Activated CD8-positive, alpha-beta memory T cell treated with anti-CD3 and anti-CD28 coated beads for 1 hour (primary cell): ENCODE results near the gene TGFB1I1.

ENCODE experiments used
- DNase-seq, 2 donors: peaks; one replicate each; pipeline ENCODE4 v3.0.0-alpha.2; 2020; ENCODE audit warnings: low read depth in 1 of 2; ENCODE audit errors: extremely low read depth in 1 of 2

Gene TGFB1I1

DNA sequence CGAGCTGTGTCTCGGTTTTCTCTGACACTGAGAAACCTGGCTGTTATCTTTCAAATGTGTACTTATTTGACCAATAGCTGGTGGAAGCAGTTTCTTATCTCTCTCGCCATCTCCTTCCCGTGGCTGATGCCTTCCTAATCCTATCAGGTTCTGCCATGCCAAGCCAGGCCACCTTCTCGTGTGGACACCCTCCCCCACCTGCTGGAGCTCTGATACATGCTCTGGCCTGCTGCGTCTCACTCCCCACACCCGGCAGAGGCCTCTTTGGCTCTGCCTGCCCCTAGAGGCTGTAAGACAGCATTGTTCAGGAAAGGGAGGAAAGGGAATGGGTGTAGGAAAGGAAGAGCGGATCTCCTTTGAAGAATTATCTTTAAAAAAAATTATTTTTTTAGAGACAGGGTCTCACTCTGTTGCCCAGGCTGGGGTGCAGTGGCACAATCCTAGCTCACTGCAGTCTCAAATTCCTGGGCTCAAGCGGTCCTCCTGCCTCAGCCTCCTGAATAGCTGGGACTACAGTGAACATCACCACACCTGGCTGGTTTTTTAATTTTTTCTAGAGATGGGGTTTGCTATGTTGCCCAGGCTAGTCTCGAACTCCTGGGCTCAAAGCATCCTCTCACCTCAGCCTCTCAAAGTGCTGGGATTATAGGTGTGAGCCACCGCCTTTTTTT is 20.1 kb upstream of the TGFB1I1 start:
- no peak for DNase-seq

DNA sequence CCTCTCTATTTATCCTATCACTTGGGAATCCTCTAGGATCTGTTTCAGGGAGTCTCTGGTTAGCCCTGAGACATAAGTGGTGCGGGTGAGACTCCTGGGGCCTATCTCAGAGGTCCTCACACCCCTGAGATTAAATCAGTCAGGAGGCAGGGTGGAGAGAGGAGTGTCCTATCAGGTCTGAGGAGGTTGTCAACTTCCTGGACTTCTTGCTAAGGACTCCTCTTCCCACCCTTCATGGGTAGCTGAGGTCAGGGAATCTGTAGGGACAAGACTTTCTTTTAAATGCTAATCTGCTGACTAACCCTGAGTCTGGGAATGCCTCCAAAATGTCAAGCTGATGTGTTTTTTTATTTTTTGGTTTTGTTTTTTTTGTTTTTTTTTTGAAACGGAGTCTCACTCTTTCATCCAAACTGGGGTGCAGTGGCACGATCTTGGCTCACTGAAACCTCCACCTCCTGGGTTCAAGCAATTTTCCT is 19.3 kb upstream of the TGFB1I1 start:
- DNase-seq = no peak

DNA sequence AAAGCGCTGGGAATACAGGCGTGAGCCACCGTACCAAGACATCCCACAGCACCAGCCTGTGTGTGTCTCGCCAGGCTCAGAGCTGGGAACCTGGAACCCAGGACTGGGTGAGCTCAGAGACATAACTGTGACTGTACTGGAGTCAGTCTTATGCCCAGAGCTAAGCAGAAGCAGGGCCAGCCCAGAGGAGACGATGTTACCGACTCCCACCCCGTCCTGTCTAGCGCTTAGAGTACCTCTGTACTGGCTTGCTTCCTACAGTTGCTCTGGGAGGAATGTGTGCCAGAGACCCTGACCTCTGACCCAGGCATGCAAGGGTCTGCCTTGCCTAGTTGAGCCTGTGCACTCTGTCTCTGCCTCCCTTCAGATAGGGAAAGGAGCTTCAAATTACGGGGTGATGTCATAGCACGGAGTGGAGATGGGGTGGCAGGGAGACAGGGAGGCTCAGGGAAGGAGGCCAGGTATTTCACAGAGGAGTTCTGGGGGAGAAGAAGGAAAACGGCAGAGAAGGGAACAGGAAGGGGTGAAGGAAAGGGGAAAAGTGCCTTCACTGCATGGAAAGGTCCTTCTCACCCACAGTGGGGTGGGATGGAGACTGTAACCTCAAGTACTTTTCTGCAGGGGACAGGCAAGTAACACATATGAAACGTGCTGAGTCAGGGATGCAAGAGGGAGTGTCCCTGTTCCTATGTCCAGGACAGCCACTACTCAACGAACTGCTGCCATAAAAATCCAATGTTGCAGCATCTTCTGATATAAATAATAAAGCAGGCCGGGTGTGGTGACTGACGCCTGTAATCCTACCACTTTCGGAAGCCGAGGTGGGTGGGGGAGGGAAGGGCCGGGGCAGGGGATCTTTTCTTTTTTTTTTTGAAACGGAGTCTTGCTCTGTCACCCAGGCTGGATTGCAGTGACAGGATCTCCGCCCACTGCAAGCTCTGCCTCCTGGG is 18.4 kb upstream of the TGFB1I1 start:
- no peak for DNase-seq

DNA sequence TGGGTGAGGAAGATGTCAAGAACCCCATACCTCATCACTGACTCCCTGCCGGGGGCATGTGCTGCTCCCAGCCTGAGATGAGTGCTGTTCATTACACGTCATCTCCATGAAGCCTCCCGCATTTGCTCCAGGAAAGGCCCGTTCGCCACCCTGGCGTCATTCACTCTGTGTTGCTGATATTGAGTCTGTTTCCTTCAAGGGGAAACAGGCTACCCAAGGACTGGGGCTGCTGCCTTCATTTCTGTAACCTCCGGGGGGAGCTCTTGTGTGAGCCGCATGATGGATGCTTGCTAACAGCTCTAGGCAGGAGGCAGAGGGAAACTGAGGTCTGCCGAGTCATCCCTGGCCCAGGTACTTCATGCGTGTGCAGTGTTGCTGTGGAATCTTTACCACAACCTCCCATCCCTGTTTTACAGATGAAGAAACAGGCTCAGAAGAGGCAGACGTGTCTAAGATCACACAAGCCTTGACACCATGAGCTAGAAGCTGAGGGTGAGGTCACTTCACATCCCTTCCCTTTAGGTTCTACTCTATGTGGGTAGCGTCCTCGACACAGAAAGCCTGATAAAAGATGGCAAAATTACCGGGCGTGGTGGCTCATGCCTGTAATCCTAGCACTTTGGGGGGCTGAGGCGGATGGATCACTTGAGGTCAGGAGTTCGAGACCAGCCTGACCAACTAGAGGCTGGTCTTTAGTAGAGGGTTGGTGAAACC is 16.2 kb upstream of the TGFB1I1 start:
- no peak for DNase-seq

DNA sequence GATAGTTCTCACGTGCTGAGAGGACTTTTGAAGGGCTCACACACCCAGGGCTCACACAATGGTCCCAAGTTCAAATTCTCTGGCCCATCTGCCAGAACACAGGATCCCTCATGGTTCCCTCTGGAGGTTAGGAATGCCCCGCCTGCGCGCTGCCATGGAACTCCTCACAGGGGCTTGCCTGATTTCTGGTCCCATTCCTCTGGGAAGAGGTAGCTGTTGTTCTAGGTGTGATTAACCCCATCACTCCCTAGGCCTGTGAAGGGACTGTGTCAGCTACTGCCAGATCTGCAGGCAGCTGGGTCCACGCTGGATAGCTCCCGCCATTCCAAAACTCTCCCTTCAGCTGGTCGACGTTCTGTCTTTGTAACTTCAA is 15.0 kb upstream of the TGFB1I1 start:
- no peak for DNase-seq

DNA sequence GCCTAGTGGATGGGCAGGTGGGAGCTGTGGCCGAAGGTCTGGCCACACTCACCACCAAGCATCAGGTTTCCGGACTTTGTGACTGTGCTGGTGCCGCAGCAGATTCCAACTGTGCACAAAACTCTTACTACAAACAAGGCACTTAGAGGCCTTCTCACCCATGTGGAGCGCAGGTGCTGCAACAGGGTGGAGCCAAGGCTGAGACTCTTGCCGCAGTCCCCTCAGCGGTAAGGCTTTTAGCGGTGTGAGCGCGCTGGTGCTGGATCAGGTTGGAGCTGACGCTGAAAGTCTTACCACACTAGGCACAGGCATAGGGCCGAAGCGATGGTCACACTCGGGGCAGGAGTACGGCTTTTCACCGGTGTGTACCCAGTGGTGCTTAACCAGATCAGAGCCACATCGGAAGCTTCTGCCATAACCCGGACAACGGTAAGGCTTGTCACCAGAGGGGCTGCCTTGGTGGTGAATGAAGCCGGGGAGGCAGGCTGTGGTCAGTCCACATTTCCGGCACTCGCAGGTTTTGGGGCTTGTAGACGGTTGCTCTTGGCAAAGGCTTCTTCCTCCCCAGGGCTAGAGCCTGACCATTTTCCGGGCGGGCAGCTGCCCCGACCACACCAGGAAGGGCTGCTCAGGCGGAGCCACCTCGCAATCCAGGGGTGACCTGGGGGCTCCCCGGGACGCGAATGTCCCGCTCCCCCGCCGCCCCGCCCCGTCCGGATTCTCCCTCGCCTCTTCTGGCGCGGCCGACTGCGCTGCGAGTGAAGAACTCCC is 13.7 kb upstream of the TGFB1I1 start:
- peak in 1 of 2 donors; percentile 28 for DNase-seq

DNA sequence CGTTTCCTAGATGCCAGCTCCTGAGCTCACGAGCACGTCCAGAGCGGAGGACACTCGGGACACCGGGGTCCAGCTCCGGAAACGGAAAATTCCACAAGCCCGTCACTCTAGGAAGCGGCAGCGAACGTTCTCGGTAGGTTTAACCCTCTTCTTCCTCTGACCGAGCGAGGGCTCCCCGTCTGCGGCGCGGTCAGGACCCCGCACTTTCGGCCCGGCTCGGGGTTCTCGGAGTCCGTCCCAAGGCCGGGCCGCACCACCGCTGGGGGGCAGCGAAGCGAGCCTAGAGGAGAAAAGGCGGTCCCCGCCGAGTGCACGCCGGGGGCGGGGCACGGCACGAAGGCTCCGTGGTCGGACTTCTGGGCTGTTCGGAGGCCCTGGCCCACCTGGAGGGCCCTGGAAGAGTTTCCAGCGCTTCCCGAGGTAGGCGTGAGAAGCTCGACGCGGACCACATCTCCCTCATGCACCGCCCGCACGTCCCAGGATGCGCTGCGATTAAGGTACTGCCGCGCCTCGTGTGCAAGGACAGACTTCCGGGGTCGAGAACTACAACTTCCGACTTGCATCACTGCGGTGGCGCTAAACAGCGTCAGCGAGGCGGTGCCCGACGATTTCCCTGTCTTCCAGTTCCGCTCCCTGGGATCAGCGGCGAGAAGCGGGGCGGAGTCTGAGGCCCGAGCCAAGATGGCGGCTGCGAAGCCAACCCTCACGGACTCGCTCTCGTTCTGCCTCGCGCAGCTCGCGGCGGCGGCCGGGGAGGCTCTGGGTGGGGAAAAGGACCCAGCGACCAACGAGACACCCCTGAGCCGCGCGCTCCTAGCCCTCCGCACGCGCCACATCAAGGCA is 12.9 kb upstream of the TGFB1I1 start, which contains the start of gene ARMC5:
TSS of gene ARMC5 (plus strand) at position 658 of the 843 bp plus-strand sequence. CDS start at position 682, 24 bp downstream.
- peak; percentile 90 to 97 for DNase-seq

DNA sequence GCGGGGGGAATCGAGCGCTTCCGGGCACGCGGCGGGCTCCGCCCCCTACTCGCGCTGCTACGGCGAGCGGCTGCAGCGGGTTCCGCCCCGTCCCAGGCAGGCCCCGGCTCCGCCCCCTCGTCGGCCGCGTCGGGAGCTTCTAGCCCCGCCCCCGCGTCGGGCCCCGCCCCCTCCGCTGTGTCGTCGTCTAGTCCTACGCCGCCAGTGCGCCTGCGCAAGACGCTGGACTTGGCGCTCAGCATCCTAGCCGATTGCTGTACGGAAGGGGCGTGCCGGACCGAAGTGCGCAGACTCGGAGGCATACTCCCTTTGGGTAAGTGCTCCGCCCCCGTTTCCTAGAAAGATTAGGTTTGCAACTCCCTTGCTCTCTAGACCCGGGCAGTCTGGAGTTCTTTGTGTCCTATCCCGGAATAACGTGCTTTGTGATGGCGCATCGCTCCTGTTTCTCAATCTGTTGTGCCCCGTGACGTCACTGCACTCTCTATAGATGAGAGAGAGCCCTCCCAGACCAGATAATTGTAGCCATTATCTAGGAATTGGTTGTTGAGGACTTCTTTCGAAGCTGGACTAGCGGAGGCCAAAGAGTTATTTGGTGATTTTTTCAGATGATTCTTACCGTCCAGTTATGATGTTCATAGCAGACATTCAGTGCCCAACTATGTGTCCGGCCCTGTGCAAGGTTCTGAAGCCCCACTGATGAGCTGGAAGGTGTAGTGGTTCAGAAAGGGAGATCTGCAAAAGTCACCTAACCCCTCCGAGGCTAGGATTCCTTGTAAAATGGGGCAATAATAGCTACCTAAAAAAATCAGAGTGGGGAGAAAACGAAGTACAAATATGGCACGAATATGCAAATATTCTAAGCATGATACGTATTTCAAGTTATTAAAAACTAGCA is 12.0 kb upstream of the TGFB1I1 start:
- DNase-seq = peak; percentile 100

DNA sequence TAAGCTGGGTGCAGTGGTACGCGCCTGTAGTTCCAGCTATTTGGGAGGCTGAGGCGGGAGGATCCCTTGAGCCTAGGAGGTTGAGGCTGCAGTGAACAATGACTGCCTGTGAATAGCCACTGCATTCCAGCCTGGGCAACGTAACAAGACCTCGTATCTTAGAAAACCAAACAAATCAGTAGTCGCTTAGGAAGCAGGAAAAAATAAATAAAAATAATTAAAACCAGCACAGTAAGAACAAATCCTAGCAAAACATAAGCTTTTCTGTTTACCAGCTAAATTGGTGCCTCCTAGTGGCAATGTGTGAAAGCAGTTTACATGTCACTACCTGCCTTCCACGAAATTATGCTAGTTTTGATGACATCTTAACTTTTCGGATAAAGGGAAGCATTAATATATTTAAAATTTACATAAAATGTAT is 11.4 kb upstream of the TGFB1I1 start:
- DNase-seq = no peak

DNA sequence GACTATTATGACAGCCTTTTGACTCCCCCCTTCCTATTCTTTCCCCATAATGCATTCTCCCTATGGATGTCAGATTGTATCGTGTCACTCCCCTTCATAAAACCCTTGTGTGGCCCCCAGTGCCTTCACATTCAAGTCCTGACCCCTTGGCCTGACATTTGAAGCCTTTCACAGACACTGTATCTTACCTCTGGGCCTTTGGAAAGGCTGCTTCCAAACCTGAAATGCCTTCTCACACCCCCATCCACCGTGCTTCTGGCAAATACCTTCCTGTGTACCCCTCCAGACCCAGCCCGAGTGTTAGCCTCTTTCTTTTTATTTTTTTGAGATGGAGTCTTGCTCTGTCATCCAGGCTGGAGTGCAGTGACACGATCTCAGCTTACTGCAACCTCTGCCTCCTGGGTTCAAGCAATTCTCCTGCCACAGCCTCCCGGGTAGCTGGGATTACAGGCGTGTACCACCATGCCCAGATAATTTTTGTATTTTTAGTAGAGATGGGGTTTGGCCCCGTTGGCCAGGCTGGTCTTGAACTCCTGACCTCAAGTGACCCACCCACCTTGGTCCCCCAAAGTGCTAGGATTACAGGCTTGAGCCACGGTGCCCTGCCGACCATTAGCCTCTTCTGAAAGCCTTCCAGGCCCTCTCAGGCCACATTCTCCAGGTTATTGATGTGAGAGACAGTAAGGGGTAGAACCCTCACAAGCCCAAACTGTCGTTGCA is 10.6 kb upstream of the TGFB1I1 start:
- DNase-seq = no peak

DNA sequence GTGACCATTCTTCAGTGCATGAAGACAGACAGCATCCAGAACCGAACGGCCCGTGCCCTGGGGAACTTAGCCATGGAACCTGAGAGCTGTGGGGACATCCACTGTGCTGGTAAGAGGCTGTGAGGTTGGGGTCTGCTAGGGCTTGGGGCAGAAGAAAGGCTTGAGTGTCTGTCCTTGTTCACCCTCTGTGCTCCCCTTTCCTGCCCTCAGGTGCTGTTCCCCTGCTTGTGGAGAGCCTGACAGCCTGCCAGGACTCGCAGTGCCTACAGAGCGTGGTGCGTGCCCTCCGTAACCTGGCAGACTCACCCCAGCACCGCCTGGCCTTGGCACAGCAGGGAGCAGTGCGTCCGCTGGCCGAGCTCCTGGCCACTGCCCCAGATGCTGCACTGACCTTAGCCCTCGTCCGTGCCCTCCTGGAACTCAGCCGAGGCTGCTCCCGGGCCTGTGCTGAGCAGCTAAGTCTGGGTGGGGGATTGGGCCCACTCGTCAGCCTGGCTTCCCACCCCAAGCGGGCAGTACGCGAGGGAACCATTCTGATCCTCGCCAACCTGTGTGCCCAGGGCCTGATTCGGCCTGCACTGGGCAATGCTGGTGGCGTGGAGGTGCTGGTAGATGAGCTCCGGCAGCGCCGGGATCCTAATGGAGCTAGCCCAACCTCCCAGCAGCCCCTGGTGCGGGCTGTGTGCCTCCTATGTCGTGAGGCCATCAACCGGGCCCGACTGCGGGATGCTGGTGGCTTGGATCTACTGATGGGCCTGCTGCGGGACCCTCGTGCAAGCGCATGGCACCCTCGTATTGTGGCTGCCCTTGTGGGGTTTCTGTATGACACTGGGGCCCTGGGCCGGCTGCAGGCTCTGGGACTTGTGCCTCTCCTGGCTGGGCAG is 9.8 kb upstream of the TGFB1I1 start:
- no peak for DNase-seq

DNA sequence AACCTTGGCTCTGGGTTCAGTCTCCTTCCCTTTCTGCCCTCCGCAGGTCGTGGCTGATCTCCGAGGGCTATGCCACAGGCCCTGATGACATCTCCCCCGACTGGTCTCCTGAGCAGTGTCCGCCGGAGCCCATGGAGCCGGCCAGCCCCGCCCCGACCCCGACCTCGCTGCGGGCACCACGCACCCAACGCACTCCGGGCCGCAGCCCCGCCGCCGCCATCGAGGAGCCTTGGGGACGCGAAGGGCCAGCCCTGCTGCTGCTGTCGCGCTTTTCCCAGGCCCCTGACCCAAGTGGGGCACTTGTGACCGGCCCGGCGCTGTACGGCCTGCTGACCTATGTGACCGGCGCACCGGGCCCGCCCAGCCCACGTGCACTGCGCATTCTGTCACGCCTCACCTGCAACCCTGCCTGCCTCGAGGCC is 7.6 kb upstream of the TGFB1I1 start:
- DNase-seq = no peak

DNA sequence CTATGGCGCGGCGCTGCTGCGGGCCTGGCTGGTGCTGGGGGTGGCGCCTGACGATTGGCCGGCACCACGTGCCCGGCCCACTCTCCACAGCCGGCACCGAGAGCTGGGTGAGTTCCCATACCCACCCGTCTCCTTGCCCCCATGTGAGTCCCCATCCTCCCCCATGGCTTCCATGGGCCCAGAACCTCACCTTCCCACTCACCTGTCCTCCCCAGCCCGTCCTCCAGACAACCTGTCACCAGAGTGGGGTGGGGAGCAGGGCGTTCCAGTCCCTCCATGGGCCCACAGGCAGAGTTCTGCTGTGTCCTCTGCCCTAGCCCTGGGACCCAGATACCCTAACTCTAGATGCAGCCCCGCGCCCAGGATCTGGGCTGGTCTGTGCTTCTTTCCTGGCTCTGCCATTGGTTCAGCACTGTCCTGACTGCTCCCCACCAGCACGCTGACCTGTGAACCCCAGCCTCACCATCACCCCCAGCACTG is 7.1 kb upstream of the TGFB1I1 start:
- no peak for DNase-seq

DNA sequence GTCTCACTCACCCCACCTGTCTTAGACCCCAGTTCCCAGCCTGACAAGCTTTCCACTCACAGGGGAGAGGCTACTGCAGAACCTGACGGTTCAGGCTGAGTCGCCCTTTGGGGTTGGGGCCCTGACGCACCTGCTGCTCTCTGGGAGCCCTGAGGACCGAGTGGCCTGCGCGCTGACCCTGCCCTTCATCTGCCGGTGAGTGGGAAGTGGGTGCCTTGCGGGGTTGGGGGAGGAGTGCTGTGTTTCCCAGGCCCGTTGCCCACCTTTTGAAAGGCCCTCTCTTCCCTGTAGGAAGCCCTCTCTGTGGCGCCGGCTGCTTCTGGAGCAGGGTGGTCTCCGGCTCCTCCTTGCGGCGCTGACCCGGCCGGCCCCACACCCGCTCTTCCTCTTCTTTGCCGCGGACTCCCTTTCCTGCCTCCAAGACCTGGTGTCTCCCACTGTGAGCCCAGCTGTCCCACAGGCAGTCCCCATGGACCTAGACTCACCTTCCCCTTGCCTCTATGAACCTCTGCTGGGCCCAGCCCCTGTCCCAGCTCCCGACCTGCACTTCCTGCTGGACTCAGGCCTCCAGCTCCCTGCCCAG is 6.1 kb upstream of the TGFB1I1 start:
- DNase-seq = no peak

DNA sequence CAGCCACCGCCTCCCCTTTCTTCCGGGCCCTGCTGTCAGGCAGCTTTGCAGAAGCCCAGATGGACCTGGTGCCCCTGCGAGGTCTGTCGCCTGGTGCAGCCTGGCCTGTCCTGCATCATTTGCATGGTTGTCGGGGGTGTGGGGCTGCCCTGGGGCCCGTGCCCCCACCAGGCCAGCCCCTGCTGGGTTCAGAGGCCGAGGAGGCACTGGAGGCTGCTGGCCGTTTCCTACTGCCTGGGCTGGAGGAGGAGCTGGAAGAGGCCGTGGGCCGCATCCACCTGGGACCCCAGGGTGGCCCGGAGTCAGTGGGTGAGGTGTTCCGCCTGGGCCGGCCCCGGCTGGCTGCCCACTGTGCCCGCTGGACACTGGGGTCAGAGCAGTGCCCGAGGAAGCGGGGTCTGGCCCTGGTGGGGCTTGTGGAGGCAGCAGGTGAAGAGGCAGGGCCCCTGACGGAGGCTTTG is 5.5 kb upstream of the TGFB1I1 start:
- no peak for DNase-seq

DNA sequence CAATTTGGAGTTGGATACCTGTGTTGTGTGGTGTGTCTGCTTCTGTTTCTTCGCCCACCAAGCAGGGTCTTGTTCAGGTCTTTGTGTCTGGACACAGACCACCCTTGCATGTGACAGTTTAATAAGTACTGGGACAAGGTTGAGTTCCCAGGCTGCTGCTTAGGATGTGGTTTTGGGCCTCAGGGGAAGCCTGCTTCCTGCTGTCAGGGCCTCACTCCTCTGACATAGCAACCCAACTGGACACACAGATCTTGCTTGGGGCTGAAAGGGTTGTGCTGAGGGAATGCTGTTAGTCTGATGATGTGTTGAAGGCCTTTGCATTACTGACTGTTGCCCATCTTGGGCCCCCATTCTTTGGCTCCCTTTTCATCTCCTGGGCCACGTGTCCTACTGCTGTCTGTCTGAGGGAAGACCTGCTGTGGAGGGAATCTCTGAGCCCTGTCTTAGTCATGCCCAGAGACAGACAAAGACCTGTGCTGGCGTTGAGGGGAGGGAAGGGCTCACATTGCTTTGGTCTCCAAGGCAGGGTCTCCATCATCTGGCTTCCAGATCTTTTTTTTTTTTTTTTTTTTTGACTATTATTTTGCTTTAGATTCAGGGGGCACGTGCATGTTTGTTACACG is 4.7 kb upstream of the TGFB1I1 start:
- no peak for DNase-seq
